K562 (cell line): Measurements from ENCODE around the gene RAD21L1. TPM values are rescaled to one million over a fixed set of nuclear protein-coding genes. Genes with fewer than 3 reads are reported as not detected.

ENCODE experiments used
- polyA plus RNA-seq, 8 experiments: library from polyadenylated mRNA; depleted of rRNA in 4 of 8; stranded (reverse) in 5 of 8; unstranded in 3 of 8; fragments of >200 nt; fragmentation: Nextera tagmentation in 2 of 8; fragmentation: Illumina TruSeq in 1 of 8; extraction: Ambion mirVana in 2 of 8; extraction: Trizol in 1 of 8; gene quantifications; 2 replicates each; pipeline versions ENCODE4 v1.2.1 to v1.2.3, GENCODE V29; 2011 to 2014; ENCODE audit warnings: inconsistent platforms in 1 of 8, missing spikeins in 1 of 8
- total RNA-seq, 7 experiments: library from RNA; depleted of rRNA in 6 of 7; stranded (reverse); fragments of >200 nt in 6 of 7; fragmentation: Illumina TruSeq in 2 of 7; extraction: Trizol in 2 of 7; gene quantifications; 2 replicates each; pipeline versions ENCODE4 v1.2.1 to v1.2.3, GENCODE V29; 2011 to 2021; ENCODE audit warnings: low replicate concordance in 1 of 7

RAD21L1 gene
- total and polyA plus RNA-seq, 9 of the 15 experiments (the other 6 are each of a cell fraction or from before 2014, with no cell fraction given) = 0.17 to 1.7 (median 0.45) TPM; not detected in 1

Other genes with a start within 250 kb of the RAD21L1 start
Only the 7 nearest of the 8 such genes appear.
- gene RSPO4, start 223.7 kb upstream of the RAD21L1 start, total RNA-seq (2014; rRNA removed) = not detected in 2 replicates
- gene RSPO4, start 223.7 kb upstream of the RAD21L1 start, total RNA-seq (2014; rRNA removed; fragmentation: Illumina TruSeq; extraction: Trizol) = not detected in 2 replicates
- gene RSPO4, start 223.7 kb upstream of the RAD21L1 start, total RNA-seq (2015; rRNA removed; fragmentation: Illumina TruSeq; extraction: Trizol) = not detected in 2 replicates
- 0.09 TPM in 1 of 2 replicates, not detected in the other for gene RSPO4, start 223.7 kb upstream of the RAD21L1 start, total RNA-seq (2021)
- gene RSPO4, start 223.7 kb upstream of the RAD21L1 start, polyA plus RNA-seq (2011; rRNA removed) = not detected in 2 replicates
- 0.04 TPM in 1 of 2 replicates, not detected in the other for gene RSPO4, start 223.7 kb upstream of the RAD21L1 start, polyA plus RNA-seq (2014; fragmentation: Illumina TruSeq; extraction: Trizol)
- not detected for gene RSPO4, start 223.7 kb upstream of the RAD21L1 start, polyA plus RNA-seq (2014; fragmentation: Nextera tagmentation; extraction: Ambion mirVana)
- gene RSPO4, start 223.7 kb upstream of the RAD21L1 start, polyA plus RNA-seq (2014; rRNA removed) = 0.34 TPM in 1 of 2 replicates, not detected in the other
- 17.9 and 26.5 TPM in 2 replicates for gene PSMF1, start 107.4 kb upstream of the RAD21L1 start, total RNA-seq (2014; rRNA removed)
- 34.1 and 35.8 TPM in 2 replicates for gene PSMF1, start 107.4 kb upstream of the RAD21L1 start, total RNA-seq (2014; rRNA removed; fragmentation: Illumina TruSeq; extraction: Trizol)
- 29.4 and 33.8 TPM in 2 replicates for gene PSMF1, start 107.4 kb upstream of the RAD21L1 start, total RNA-seq (2015; rRNA removed; fragmentation: Illumina TruSeq; extraction: Trizol)
- gene PSMF1, start 107.4 kb upstream of the RAD21L1 start, total RNA-seq (2021) = 136 and 138 TPM in 2 replicates
- gene PSMF1, start 107.4 kb upstream of the RAD21L1 start, polyA plus RNA-seq (2011; rRNA removed) = 33.2 and 77.8 TPM in 2 replicates
- 126 and 192 TPM in 2 replicates for gene PSMF1, start 107.4 kb upstream of the RAD21L1 start, polyA plus RNA-seq (2014; fragmentation: Illumina TruSeq; extraction: Trizol)
- gene PSMF1, start 107.4 kb upstream of the RAD21L1 start, polyA plus RNA-seq (2014; fragmentation: Nextera tagmentation; extraction: Ambion mirVana) = 10 to 100 TPM in 1 of 2 experiments, 1 to 10 TPM in 1; 8.5 to 21.3 TPM
- 18.0 and 20.6 TPM in 2 replicates for gene PSMF1, start 107.4 kb upstream of the RAD21L1 start, polyA plus RNA-seq (2014; rRNA removed)
- gene TMEM74B, start 41.1 kb upstream of the RAD21L1 start, total RNA-seq (2014; rRNA removed) = 14.9 and 18.4 TPM in 2 replicates
- gene TMEM74B, start 41.1 kb upstream of the RAD21L1 start, total RNA-seq (2014; rRNA removed; fragmentation: Illumina TruSeq; extraction: Trizol) = 3.9 and 5.0 TPM in 2 replicates
- gene TMEM74B, start 41.1 kb upstream of the RAD21L1 start, total RNA-seq (2015; rRNA removed; fragmentation: Illumina TruSeq; extraction: Trizol) = 6.7 and 7.5 TPM in 2 replicates
- gene TMEM74B, start 41.1 kb upstream of the RAD21L1 start, total RNA-seq (2021) = 18.3 and 18.5 TPM in 2 replicates
- gene TMEM74B, start 41.1 kb upstream of the RAD21L1 start, polyA plus RNA-seq (2011; rRNA removed) = 11.2 and 25.4 TPM in 2 replicates
- 7.5 and 8.3 TPM in 2 replicates for gene TMEM74B, start 41.1 kb upstream of the RAD21L1 start, polyA plus RNA-seq (2014; fragmentation: Illumina TruSeq; extraction: Trizol)
- 1 to 10 TPM in 1 of 2 experiments, under 1 TPM in 1; 0.24 to 1.2 TPM for gene TMEM74B, start 41.1 kb upstream of the RAD21L1 start, polyA plus RNA-seq (2014; fragmentation: Nextera tagmentation; extraction: Ambion mirVana)
- gene TMEM74B, start 41.1 kb upstream of the RAD21L1 start, polyA plus RNA-seq (2014; rRNA removed) = 19.0 and 22.2 TPM in 2 replicates
- gene C20orf202, start 22.6 kb upstream of the RAD21L1 start, total RNA-seq (2014; rRNA removed) = not detected in 2 replicates
- gene C20orf202, start 22.6 kb upstream of the RAD21L1 start, total RNA-seq (2014; rRNA removed; fragmentation: Illumina TruSeq; extraction: Trizol) = 0.19 TPM in 1 of 2 replicates, not detected in the other
- gene C20orf202, start 22.6 kb upstream of the RAD21L1 start, total RNA-seq (2015; rRNA removed; fragmentation: Illumina TruSeq; extraction: Trizol) = 0.15 TPM in 1 of 2 replicates, not detected in the other
- gene C20orf202, start 22.6 kb upstream of the RAD21L1 start, total RNA-seq (2021) = 0.11 TPM in 1 of 2 replicates, not detected in the other
- gene C20orf202, start 22.6 kb upstream of the RAD21L1 start, polyA plus RNA-seq (2011; rRNA removed) = 0.24 and 0.49 TPM in 2 replicates
- 0.18 TPM in 1 of 2 replicates, not detected in the other for gene C20orf202, start 22.6 kb upstream of the RAD21L1 start, polyA plus RNA-seq (2014; fragmentation: Illumina TruSeq; extraction: Trizol)
- under 1 TPM; 0.03 to 0.06 TPM for gene C20orf202, start 22.6 kb upstream of the RAD21L1 start, polyA plus RNA-seq (2014; fragmentation: Nextera tagmentation; extraction: Ambion mirVana)
- 0.07 and 0.15 TPM in 2 replicates for gene C20orf202, start 22.6 kb upstream of the RAD21L1 start, polyA plus RNA-seq (2014; rRNA removed)
- gene SNPH, start 40.2 kb downstream of the RAD21L1 start, total RNA-seq (2014; rRNA removed) = 4.2 and 5.7 TPM in 2 replicates
- gene SNPH, start 40.2 kb downstream of the RAD21L1 start, total RNA-seq (2014; rRNA removed; fragmentation: Illumina TruSeq; extraction: Trizol) = 0.80 and 0.98 TPM in 2 replicates
- 1.3 and 1.4 TPM in 2 replicates for gene SNPH, start 40.2 kb downstream of the RAD21L1 start, total RNA-seq (2015; rRNA removed; fragmentation: Illumina TruSeq; extraction: Trizol)
- gene SNPH, start 40.2 kb downstream of the RAD21L1 start, total RNA-seq (2021) = 3.9 TPM in 2 replicates
- gene SNPH, start 40.2 kb downstream of the RAD21L1 start, polyA plus RNA-seq (2011; rRNA removed) = 1.1 and 1.4 TPM in 2 replicates
- 1.5 and 2.1 TPM in 2 replicates for gene SNPH, start 40.2 kb downstream of the RAD21L1 start, polyA plus RNA-seq (2014; fragmentation: Illumina TruSeq; extraction: Trizol)
- gene SNPH, start 40.2 kb downstream of the RAD21L1 start, polyA plus RNA-seq (2014; fragmentation: Nextera tagmentation; extraction: Ambion mirVana) = under 1 TPM; 0.03 to 0.08 TPM
- gene SNPH, start 40.2 kb downstream of the RAD21L1 start, polyA plus RNA-seq (2014; rRNA removed) = 2.1 and 2.8 TPM in 2 replicates
- 0.27 and 1.6 TPM in 2 replicates for gene SDCBP2, start 103.1 kb downstream of the RAD21L1 start, total RNA-seq (2014; rRNA removed)
- 0.77 and 0.80 TPM in 2 replicates for gene SDCBP2, start 103.1 kb downstream of the RAD21L1 start, total RNA-seq (2014; rRNA removed; fragmentation: Illumina TruSeq; extraction: Trizol)
- 0.91 and 1.2 TPM in 2 replicates for gene SDCBP2, start 103.1 kb downstream of the RAD21L1 start, total RNA-seq (2015; rRNA removed; fragmentation: Illumina TruSeq; extraction: Trizol)
- 1.0 and 1.2 TPM in 2 replicates for gene SDCBP2, start 103.1 kb downstream of the RAD21L1 start, total RNA-seq (2021)
- gene SDCBP2, start 103.1 kb downstream of the RAD21L1 start, polyA plus RNA-seq (2011; rRNA removed) = 0.71 and 2.1 TPM in 2 replicates
- gene SDCBP2, start 103.1 kb downstream of the RAD21L1 start, polyA plus RNA-seq (2014; fragmentation: Illumina TruSeq; extraction: Trizol) = 0.97 and 1.3 TPM in 2 replicates
- under 1 TPM; 0.06 to 0.07 TPM for gene SDCBP2, start 103.1 kb downstream of the RAD21L1 start, polyA plus RNA-seq (2014; fragmentation: Nextera tagmentation; extraction: Ambion mirVana)
- 1.2 and 1.3 TPM in 2 replicates for gene SDCBP2, start 103.1 kb downstream of the RAD21L1 start, polyA plus RNA-seq (2014; rRNA removed)
- gene FKBP1A, start 167.0 kb downstream of the RAD21L1 start, total RNA-seq (2014; rRNA removed) = 48.8 and 78.3 TPM in 2 replicates
- 69.9 and 73.3 TPM in 2 replicates for gene FKBP1A, start 167.0 kb downstream of the RAD21L1 start, total RNA-seq (2014; rRNA removed; fragmentation: Illumina TruSeq; extraction: Trizol)
- 86.0 and 89.6 TPM in 2 replicates for gene FKBP1A, start 167.0 kb downstream of the RAD21L1 start, total RNA-seq (2015; rRNA removed; fragmentation: Illumina TruSeq; extraction: Trizol)
- 176 and 177 TPM in 2 replicates for gene FKBP1A, start 167.0 kb downstream of the RAD21L1 start, total RNA-seq (2021)
- gene FKBP1A, start 167.0 kb downstream of the RAD21L1 start, polyA plus RNA-seq (2011; rRNA removed) = 368 and 488 TPM in 2 replicates
- 451 and 502 TPM in 2 replicates for gene FKBP1A, start 167.0 kb downstream of the RAD21L1 start, polyA plus RNA-seq (2014; fragmentation: Illumina TruSeq; extraction: Trizol)
- 10 to 100 TPM; 63.5 to 82.4 TPM for gene FKBP1A, start 167.0 kb downstream of the RAD21L1 start, polyA plus RNA-seq (2014; fragmentation: Nextera tagmentation; extraction: Ambion mirVana)
- 193 and 223 TPM in 2 replicates for gene FKBP1A, start 167.0 kb downstream of the RAD21L1 start, polyA plus RNA-seq (2014; rRNA removed)